ENCODE measurements around the gene PAK1. TPM values are rescaled to one million over a fixed set of nuclear protein-coding genes. Genes with fewer than 3 reads are reported as not detected.

PAK1 gene
- total RNA-seq, 2 donors from 2014 or later = 14.5 to 65.6 TPM

- 1 to 2% methylated on average over 20 to 57 of the region's 80 CpGs for WGBS, 2 donors
- intact Hi-C loops (cut with DNase I) = no loop called here
- DNase-seq (peak; percentile 61 to 66 (median 63)), ATAC-seq (peak; percentile 44)
- Histone ChIP-seq H3K27me3 (no peaks in the 10 kb centered on the region), H3K9me3 (no peaks in the 10 kb centered on the region), H3K4me1 (peaks cover 36% of the 10 kb centered on the region), H3K4me3 (peak overlapping the region; percentile 50 to 53), H3K36me3 (replicated peaks in 1 of 2; ENCODE audit: insufficient read depth in 1 of 2, low read depth in 2 of 2) (no peaks in the 10 kb centered on the region), H3K27ac (peak overlapping the region; percentile 81 to 95 (median 93))
- TF ChIP-seq POLR2A (IDR thresholded peaks at IDR 0.05) = peak in 2 of 3 donors; percentile 48 to 52
- no peak for TF ChIP-seq CTCF (IDR thresholded peaks at IDR 0.05)
Observed at GRCh38 chr11:77472991-77473800, 698 bp downstream of the PAK1 start.

- peaks cover 36% of the 10 kb centered on the region for H3K4me1 ChIP-seq
- 45 to 51% methylated on average over 3 of the region's 3 CpGs for WGBS, 2 donors
- peak in 2 of 3 donors; percentile 8 to 34 for TF ChIP-seq POLR2A (IDR thresholded peaks at IDR 0.05)
- TF ChIP-seq CTCF (IDR thresholded peaks at IDR 0.05) = peak in 3 of 7 experiments; percentile 19 to 32 (median 28)
- H3K36me3 ChIP-seq (replicated peaks in 1 of 2; ENCODE audit: insufficient read depth in 1 of 2, low read depth in 2 of 2) = no peaks in the 10 kb centered on the region
- no peaks in the 10 kb centered on the region for H3K9me3 ChIP-seq
- H3K27me3 ChIP-seq = no peaks in the 10 kb centered on the region
- peak overlapping the region; percentile 1 to 95 (median 93) for H3K27ac ChIP-seq
- no peak overlapping the region for H3K4me3 ChIP-seq
- intact Hi-C loops (cut with DNase I) = no loop called here
- DNase-seq = peak; percentile 62 to 85 (median 72)
- peak; percentile 50 for ATAC-seq
Observed at GRCh38 chr11:77471558-77472193, 2.2 kb downstream of the PAK1 start.

GRCh38 chr11:77470971-77471370, 2.9 kb downstream of the PAK1 start:
- intact Hi-C loops (cut with DNase I) = no loop called here
- Histone ChIP-seq H3K9me3 (no peaks in the 10 kb centered on the region), H3K36me3 (replicated peaks in 1 of 2; ENCODE audit: insufficient read depth in 1 of 2, low read depth in 2 of 2) (no peaks in the 10 kb centered on the region), H3K27me3 (no peaks in the 10 kb centered on the region), H3K27ac (peak overlapping the region in 3 of 4 donors; percentile 92 to 95 (median 94)), H3K4me3 (no peak overlapping the region), H3K4me1 (peaks cover 36% of the 10 kb centered on the region)
- whole genome bisulfite sequencing, 2 donors = 79 to 85% methylated on average over 5 of the region's 5 CpGs
- DNase-seq = no peak
- ATAC-seq = no peak
- no peak for TF ChIP-seq CTCF (IDR thresholded peaks at IDR 0.05)

GRCh38 chr11:77470504-77470903, 3.4 kb downstream of the PAK1 start:
- no peak for TF ChIP-seq POLR2A (IDR thresholded peaks at IDR 0.05)
- no peak for TF ChIP-seq CTCF (IDR thresholded peaks at IDR 0.05)
- Histone ChIP-seq H3K4me3 (no peak overlapping the region), H3K9me3 (no peaks in the 10 kb centered on the region), H3K27me3 (no peaks in the 10 kb centered on the region), H3K36me3 (replicated peaks in 1 of 2; ENCODE audit: insufficient read depth in 1 of 2, low read depth in 2 of 2) (no peaks in the 10 kb centered on the region), H3K27ac (peak overlapping the region in 1 of 4 donors; percentile 92), H3K4me1 (peaks cover 36% of the 10 kb centered on the region)
- intact Hi-C loops (cut with DNase I) = no loop called here
- 73 to 78% methylated on average over 2 of the region's 2 CpGs for WGBS, 2 donors
- no peak for DNase-seq
- ATAC-seq = no peak
